Smooth muscle cell of the brain vasculature (primary cell): ENCODE data around the gene FAR2.
"Not testable (repeated sequence)": the region's sequence is repeated elsewhere in the genome, so short reads cannot be mapped to it uniquely, and the experiment has no call there.

Experiments
- DNase-seq: peaks from one replicate; pipeline ENCODE4 v3.0.0-alpha.2; 2012; ENCODE audit warnings: low read depth, low spot score

FAR2 gene

GRCh38 chr12:29148911-29149690 lies at the start of gene FAR2:
FAR2 (plus strand) TSS chr12:29149278; CDS start chr12:29270450, 121,172 bp downstream.
- no peak for DNase-seq

GRCh38 chr12:29102741-29103140 lies 46.3 kb upstream of the FAR2 start:
- DNase-seq: no peak

DNA sequence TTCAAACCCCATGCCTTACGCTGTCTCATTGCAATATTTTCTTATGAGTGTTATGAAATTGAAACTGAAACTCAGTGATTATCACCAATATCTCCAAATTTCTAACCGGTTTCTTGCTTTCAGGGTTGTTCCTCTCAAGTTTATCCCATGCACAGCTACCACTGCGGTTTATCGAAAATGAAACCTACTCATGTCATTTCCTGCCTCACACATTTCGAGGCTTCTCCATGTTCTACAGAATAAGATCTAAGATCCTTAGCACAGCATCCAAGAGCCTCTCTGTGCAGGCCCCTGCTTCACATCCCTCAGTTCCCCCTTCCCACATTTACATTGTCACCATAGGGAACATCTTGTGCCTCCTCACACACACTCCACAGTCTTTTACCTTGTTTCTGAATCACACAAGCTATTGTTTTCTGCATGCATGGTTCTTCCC lies 45.5 kb upstream of the FAR2 start:
- DNase-seq: no peak

DNA sequence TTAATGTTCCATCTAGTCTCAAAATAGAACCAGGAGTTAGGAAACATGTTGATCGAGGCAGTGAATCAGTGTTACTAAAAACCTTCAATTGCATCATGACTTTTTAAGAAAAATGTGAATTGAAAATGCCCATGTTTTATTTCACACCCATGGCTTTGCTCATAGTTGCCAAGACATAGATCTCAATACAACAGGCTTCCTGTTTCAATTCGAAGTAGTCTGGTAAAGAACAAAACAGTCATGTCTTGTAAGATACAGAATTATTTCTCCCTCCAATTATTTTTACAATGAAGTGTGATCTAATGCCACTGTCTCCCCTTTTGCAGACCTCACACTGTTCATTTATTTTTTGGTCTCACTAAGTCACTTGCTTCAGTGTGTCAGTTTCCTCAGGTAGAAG lies 44.6 kb upstream of the FAR2 start:
- DNase-seq: no peak

- DNase-seq: no peak
These were observed 38.3 kb upstream of the FAR2 start for GRCh38 chr12:29110506-29111442.

GRCh38 chr12:29113101-29113500 lies 36.0 kb upstream of the FAR2 start:
- DNase-seq: no peak

- DNase-seq: no peak
These were observed 32.7 kb upstream of the FAR2 start for GRCh38 chr12:29116414-29116813.

- no peak for DNase-seq
These were observed 17.5 kb upstream of the FAR2 start for GRCh38 chr12:29131539-29131938.

DNA sequence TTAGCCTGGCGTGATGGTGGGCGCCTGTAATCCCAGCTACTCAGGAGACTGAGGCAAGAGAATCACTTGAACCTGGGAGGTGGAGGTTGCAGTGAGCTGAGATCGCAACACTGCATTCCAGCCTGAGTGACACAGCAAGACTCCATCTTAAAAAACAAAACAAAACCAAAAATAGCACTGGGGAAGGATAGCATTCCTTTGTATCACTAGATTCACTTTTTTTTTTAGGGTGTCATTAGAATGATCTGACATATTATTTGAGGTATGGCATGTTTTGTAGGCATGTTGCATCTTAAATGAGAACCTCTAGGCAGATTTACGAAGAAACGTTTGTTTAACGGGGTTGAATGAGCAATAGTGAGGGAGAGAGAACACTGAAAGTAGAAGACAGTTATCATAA lies 16.8 kb upstream of the FAR2 start:
- DNase-seq: no peak

DNA sequence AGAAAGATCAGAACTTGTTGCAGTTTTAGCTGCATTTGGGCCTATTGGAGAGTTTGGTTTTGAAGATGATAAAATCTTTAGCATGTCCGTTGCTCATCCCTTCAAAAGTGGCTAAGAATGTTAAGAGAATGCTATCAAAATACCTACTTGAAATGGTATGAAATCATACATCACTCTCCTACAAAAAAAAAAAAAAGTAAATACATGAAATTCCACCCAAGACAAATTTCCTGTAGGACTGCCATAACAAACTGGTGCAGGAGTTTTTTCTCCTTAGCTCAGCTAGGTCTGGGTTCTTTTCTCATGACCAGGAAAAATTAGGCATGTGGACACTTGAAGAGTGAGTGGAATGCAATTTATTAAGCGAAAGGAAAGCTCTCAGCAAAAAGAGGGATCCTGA lies 15.9 kb upstream of the FAR2 start:
- no peak for DNase-seq

- no peak for DNase-seq
These were observed 15.4 kb upstream of the FAR2 start for GRCh38 chr12:29133680-29134079.

DNA sequence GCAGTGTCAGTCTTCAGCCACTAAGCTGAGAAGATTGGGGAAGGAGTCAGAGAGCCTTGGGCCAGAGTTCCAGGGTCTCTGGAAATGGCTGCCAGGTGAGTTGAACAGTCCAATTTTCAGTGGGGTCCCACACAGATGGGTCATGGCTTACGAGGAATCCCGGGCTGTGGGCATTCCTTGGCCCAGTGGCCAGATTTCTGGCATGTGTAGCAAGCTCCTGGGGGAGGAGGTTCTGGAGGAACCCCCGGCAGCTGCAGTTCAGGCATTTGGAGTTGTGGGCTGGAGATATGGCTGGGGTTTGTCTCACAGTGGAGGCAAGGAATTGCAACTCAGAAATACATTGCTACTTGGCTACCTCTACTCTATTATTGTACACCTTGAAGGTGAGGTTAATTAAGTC lies 10.8 kb upstream of the FAR2 start:
- DNase-seq: not testable (repeated sequence)

DNA sequence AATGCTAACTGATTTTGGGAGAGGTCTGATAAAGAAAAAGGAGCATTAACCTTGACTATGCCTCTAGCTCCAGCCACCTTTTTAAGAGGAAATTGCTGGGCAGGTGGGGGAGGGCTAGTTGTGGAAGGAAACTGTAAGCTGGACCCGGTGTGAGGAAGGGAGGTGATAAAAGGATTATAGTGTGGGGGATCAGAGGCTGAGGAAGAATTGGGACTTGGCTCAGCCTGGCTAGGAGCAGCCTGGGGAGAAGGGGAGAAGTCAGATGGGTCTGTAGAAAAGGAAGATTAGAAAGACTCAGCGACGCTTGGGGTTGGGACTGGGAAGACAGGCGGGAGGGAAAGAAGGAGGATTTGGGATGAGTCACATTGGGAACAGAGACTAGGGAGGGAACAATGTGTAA lies 10.2 kb upstream of the FAR2 start:
- DNase-seq: not testable (repeated sequence)

DNA sequence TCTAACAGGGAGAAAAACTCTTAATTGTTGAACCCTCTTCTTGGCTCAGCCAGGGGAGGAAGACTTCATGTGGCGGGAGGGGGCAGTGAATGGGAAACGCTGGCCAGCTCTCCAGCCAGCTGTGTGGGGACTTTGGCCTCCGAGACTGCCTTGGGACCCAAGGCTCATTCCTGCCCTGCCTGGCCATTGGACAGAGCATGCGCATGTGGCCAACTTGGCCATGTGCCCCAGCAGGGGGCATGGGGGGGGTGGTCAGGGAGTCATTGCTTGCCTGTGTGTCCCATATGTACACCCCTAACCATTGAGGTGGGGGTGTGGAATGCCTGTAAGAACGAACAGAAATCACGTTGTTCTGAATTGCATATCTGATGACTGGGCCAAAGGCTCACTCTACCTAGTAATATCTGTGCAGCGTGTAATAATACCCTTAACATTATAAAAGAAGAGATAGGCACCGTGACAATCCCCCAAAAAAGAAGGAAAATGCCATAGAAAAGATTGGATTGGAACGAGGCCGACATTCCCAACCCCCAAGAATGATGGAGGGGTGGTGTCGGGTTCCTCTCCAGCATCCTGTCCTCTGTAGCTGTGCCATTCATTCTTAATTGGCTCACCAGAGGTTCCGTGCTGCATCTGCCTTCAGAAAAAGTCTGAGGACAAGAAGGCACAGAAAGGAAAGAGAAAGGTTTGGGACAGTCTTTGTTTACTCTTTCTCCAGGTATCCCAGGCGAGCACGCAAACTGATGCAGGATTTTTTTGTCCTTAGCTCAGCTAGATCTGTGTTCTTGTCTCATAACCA lies 3.5 kb upstream of the FAR2 start:
- no peak for DNase-seq

- no peak for DNase-seq
These were observed 2.9 kb upstream of the FAR2 start for GRCh38 chr12:29146196-29146595.

- DNase-seq: no peak
These were observed 1.1 kb upstream of the FAR2 start for GRCh38 chr12:29147731-29148595.

DNA sequence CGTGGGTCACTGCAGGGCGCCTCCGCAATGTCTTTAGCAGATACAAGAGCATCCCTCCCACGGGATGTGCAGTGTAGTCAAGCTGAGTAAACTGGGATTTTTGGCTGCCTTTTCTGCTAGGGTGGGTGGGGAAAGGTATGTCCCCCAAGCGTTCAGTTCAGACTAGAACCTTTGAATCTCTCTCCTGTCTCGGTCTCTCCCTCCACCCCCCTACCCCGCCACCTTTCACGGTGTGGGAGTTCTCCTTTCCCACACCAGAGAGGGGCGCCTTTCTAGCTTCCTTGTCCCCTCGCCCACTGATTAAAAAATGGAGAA lies 525 bp upstream of the FAR2 start:
- no peak for DNase-seq

DNA sequence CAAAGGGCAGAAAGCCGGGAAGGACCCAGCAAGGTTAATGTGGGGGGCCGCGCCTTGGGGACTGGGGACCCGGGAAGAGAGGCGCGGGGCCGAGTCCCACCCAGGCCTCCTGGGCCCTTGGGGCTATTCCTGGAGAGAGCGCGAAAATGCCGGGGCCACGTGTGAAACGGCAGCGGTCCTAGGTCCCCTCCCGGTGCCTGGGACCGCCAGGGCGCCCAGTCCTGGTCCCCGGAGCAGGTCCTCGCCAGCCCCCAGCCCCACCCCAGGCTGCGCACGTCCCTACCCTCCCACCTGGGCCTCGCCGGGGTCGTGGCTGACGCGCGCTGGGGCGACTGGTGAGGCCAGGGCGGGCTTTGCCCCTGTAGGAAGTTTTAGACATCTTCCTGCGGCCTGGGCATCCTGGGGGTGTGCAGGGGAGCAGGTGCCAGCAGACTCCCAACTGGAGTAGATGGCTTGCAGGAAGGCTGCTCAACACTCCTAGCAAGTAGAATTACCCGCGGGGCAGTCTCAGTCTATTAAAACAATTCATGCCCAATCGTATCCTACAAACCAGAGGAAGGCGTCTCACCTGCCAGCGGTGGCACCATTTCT lies 708 bp downstream of the FAR2 start:
- no peak for DNase-seq

DNA sequence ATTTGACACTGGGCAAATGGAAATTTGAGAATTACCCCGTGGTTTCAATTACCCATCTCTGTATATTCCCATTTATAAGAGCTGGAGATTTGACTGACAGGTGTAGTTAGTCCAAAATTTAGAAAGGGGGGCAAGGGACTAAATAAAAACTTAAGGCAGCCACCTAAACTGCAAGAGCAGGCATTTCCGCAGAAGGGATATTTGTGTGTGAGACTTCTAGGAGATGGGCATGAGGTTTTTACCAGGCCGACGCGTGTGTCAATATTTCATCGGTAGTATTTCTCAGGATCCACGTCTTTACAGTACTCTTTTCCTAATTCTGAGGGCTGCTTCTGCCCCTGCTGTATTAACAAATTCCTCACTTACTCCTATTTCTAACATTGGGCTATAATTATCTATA lies 1.4 kb downstream of the FAR2 start:
- DNase-seq: no peak

- no peak for DNase-seq
These were observed 3.3 kb downstream of the FAR2 start for GRCh38 chr12:29152223-29152868.
